IPS-NIHi7 (cell line): ENCODE data around the gene BIRC6.
"Not testable (repeated sequence)": the region's sequence is repeated elsewhere in the genome, so short reads cannot be mapped to it uniquely, and the experiment has no call there.

Source experiments
- DNase-seq: peaks from one replicate; pipeline ENCODE4 v3.0.0; 2012; ENCODE audit warnings: mixed read lengths; ENCODE audit errors: extremely low spot score

Gene BIRC6

GRCh38 chr2:32617599-32618189, 260.9 kb downstream of the BIRC6 start:
- no peak for DNase-seq

- DNase-seq: no peak
Observed at GRCh38 chr2:32622570-32623310, 265.9 kb downstream of the BIRC6 start.

GRCh38 chr2:32623311-32623706, 266.5 kb downstream of the BIRC6 start:
- no peak for DNase-seq

GRCh38 chr2:32624812-32625211, 268.0 kb downstream of the BIRC6 start:
- no peak for DNase-seq

- DNase-seq: peak; percentile 17
Observed at GRCh38 chr2:32626639-32627221, 269.9 kb downstream of the BIRC6 start.

GRCh38 chr2:32627441-32627813, 270.6 kb downstream of the BIRC6 start:
- DNase-seq: peak; percentile 44

GRCh38 chr2:32627814-32628579, 271.2 kb downstream of the BIRC6 start, which contains the start of gene TTC27:
TTC27 (plus strand) TSS chr2:32628050; CDS start chr2:32628293, 243 bp downstream.
- DNase-seq: peak; percentile 97

GRCh38 chr2:32632089-32632488, 275.3 kb downstream of the BIRC6 start:
- DNase-seq: no peak

GRCh38 chr2:32633040-32633439, 276.2 kb downstream of the BIRC6 start:
- DNase-seq: no peak

GRCh38 chr2:32638548-32638947, 281.7 kb downstream of the BIRC6 start:
- DNase-seq: not testable (repeated sequence)

GRCh38 chr2:32641180-32641579, 284.4 kb downstream of the BIRC6 start:
- no peak for DNase-seq

- no peak for DNase-seq
Observed at GRCh38 chr2:32647180-32647651, 290.4 kb downstream of the BIRC6 start.

GRCh38 chr2:32652555-32653209, 295.9 kb downstream of the BIRC6 start:
- no peak for DNase-seq

GRCh38 chr2:32656069-32656468, 299.2 kb downstream of the BIRC6 start:
- no peak for DNase-seq

GRCh38 chr2:32663864-32664263, 307.0 kb downstream of the BIRC6 start:
- DNase-seq: no peak

GRCh38 chr2:32666704-32667103, 309.9 kb downstream of the BIRC6 start:
- DNase-seq: no peak

GRCh38 chr2:32668254-32668653, 311.4 kb downstream of the BIRC6 start:
- DNase-seq: no peak
